HepG2 (cell line): Measurements from ENCODE around the gene CIROP. TPM values are rescaled to one million over a fixed set of nuclear protein-coding genes. Genes with fewer than 3 reads are reported as not detected.

ENCODE experiments used
- FOXP1 ChIP-seq, 2 experiments: fragments of 450-650 bp in 1 of 2; IDR thresholded peaks; 2 replicates each; pipeline ENCODE4 v1.6.1; 2017 to 2018; ENCODE audit warnings: antibody characterized with exemption in 1 of 2
- KAT7 ChIP-seq: IDR thresholded peaks from 2 replicates; pipeline ENCODE4 v1.6.1; 2018; ENCODE audit warnings: borderline replicate concordance, missing compliant biosample characterization
- KLF12 ChIP-seq: sonication (generic); formaldehyde crosslinking; IDR thresholded peaks from 2 replicates; pipeline ENCODE4 v1.4.0; 2020; ENCODE audit warnings: missing genetic modification reagents, borderline replicate concordance
- RORA ChIP-seq: sonication (generic); formaldehyde crosslinking; IDR thresholded peaks from 2 replicates; pipeline ENCODE4 v1.5.0; 2020; ENCODE audit warnings: mild to moderate bottlenecking, missing genetic modification reagents, moderate library complexity
- SKIL ChIP-seq: sonication (generic); formaldehyde crosslinking; IDR thresholded peaks from 2 replicates; pipeline ENCODE4 v1.8.0; 2022; ENCODE audit warnings: missing genetic modification reagents, mild to moderate bottlenecking, moderate library complexity, borderline replicate concordance
- SMAD9 ChIP-seq: sonication (generic); formaldehyde crosslinking; IDR thresholded peaks from 2 replicates; pipeline ENCODE4 v1.5.1; 2020; ENCODE audit warnings: mild to moderate bottlenecking, missing genetic modification reagents
- SNAPC2 ChIP-seq: sonication (generic); formaldehyde crosslinking; IDR thresholded peaks from 2 replicates; pipeline ENCODE4 v1.8.1; 2022; ENCODE audit warnings: mild to moderate bottlenecking, missing genetic modification reagents
- STAT5B ChIP-seq: sonication (generic); formaldehyde crosslinking; IDR thresholded peaks from 2 replicates; pipeline ENCODE4 v1.4.0; 2020; ENCODE audit warnings: missing genetic modification reagents
- ZBTB1 ChIP-seq: sonication (generic); formaldehyde crosslinking; IDR thresholded peaks from 2 replicates; pipeline ENCODE4 v1.4.0; 2020; ENCODE audit warnings: missing genetic modification reagents, borderline replicate concordance
- ZFP90 ChIP-seq: sonication (generic); formaldehyde crosslinking; IDR thresholded peaks from 2 replicates; pipeline ENCODE4 v1.8.0; 2022; ENCODE audit warnings: missing genetic modification reagents, mild to moderate bottlenecking, inconsistent platforms, borderline replicate concordance
- ZFP91 ChIP-seq: sonication (generic); formaldehyde crosslinking; IDR thresholded peaks from 2 replicates; pipeline ENCODE4 v1.9.0; 2022; ENCODE audit warnings: missing genetic modification reagents, mild to moderate bottlenecking, borderline replicate concordance
- ZNF709 ChIP-seq: sonication (generic); formaldehyde crosslinking; IDR thresholded peaks from 2 replicates; pipeline ENCODE4 v1.5.0; 2020; ENCODE audit warnings: mild to moderate bottlenecking, missing genetic modification reagents
- ZNF782 ChIP-seq: sonication (generic); formaldehyde crosslinking; IDR thresholded peaks from 2 replicates; pipeline ENCODE4 v1.4.0; 2020; ENCODE audit warnings: missing genetic modification reagents, mild to moderate bottlenecking, borderline replicate concordance
- polyA plus RNA-seq, 8 experiments: library from polyadenylated mRNA; depleted of rRNA in 3 of 8; stranded (reverse) in 7 of 8; unstranded in 1 of 8; fragments of >200 nt; fragmentation: Illumina TruSeq in 4 of 8; extraction: Trizol in 4 of 8; gene quantifications; 2 replicates each; pipeline versions ENCODE4 v1.2.1 to v1.2.3, GENCODE V29; 2011 to 2016; ENCODE audit warnings: low read depth in 4 of 8, missing spikeins in 1 of 8, mixed read lengths in 1 of 8; ENCODE audit not compliant: insufficient read depth in 1 of 8
- total RNA-seq, 5 experiments: library from RNA; depleted of rRNA; stranded (reverse); fragments of >200 nt; fragmentation: Illumina TruSeq; extraction: Trizol; gene quantifications; 2 replicates each; pipeline ENCODE4 v1.2.3, GENCODE V29; 2016; ENCODE audit warnings: low read depth in 1 of 5
- TF ChIP-seq, protein P1 (sequence below): IDR thresholded peaks from 2 replicates; pipeline ENCODE4 v1.6.1; 2012; ENCODE audit warnings: low read depth, low read length, improper control_type of control experiment
- TF ChIP-seq, protein P2 (sequence below): sonication (generic); formaldehyde crosslinking; IDR thresholded peaks from 2 replicates; pipeline ENCODE4 v1.4.0; 2020; ENCODE audit warnings: mild to moderate bottlenecking, missing genetic modification reagents

Gene CIROP
- total and polyA plus RNA-seq, 2 of the 13 experiments (the other 11 are each of a cell fraction or from before 2014, with no cell fraction given): 0.07 TPM; not detected in 1

- TF ChIP-seq, protein P1, sequence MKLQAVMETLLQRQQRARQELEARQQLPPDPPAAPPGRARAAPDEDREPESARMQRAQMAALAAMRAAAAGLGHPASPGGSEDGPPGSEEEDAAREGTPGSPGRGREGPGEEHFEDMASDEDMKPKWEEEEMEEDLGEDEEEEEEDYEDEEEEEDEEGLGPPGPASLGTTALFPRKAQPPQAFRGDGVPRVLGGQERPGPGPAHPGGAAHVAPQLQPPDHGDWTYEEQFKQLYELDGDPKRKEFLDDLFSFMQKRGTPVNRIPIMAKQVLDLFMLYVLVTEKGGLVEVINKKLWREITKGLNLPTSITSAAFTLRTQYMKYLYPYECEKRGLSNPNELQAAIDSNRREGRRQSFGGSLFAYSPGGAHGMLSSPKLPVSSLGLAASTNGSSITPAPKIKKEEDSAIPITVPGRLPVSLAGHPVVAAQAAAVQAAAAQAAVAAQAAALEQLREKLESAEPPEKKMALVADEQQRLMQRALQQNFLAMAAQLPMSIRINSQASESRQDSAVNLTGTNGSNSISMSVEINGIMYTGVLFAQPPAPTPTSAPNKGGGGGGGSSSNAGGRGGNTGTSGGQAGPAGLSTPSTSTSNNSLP: peak; percentile 58; the same call in 1 of the 2 replicates
- TF ChIP-seq STAT5B (CRISPR knock-in tag) (0 out of 2 replicates have a peak, but pooled peaks have one; percentile 46), ZNF782 (CRISPR knock-in tag) (no peak), ZFP91 (peak; percentile 39; the same call in 1 of the 2 replicates), ZBTB1 (CRISPR knock-in tag) (no peak), SNAPC2 (CRISPR knock-in tag) (peak; percentile 87; the same call in 1 of the 2 replicates), RORA (no peak), SMAD9 (CRISPR knock-in tag) (no peak), FOXP1 (IDR thresholded peaks at IDR 0.05) (no peak), FOXP1 (CRISPR knock-in tag; IDR thresholded peaks at IDR 0.05) (no peak), ZFP90 (peak; percentile 91; the same call in 1 of the 2 replicates), KAT7 (CRISPR knock-in tag) (no peak), SKIL (CRISPR knock-in tag) (no peak), ZNF709 (CRISPR knock-in tag) (0 out of 2 replicates have a peak, but pooled peaks have one; percentile 56), KLF12 (CRISPR knock-in tag) (no peak; the same call in 1 of the 2 replicates)
- TF ChIP-seq, protein P2, sequence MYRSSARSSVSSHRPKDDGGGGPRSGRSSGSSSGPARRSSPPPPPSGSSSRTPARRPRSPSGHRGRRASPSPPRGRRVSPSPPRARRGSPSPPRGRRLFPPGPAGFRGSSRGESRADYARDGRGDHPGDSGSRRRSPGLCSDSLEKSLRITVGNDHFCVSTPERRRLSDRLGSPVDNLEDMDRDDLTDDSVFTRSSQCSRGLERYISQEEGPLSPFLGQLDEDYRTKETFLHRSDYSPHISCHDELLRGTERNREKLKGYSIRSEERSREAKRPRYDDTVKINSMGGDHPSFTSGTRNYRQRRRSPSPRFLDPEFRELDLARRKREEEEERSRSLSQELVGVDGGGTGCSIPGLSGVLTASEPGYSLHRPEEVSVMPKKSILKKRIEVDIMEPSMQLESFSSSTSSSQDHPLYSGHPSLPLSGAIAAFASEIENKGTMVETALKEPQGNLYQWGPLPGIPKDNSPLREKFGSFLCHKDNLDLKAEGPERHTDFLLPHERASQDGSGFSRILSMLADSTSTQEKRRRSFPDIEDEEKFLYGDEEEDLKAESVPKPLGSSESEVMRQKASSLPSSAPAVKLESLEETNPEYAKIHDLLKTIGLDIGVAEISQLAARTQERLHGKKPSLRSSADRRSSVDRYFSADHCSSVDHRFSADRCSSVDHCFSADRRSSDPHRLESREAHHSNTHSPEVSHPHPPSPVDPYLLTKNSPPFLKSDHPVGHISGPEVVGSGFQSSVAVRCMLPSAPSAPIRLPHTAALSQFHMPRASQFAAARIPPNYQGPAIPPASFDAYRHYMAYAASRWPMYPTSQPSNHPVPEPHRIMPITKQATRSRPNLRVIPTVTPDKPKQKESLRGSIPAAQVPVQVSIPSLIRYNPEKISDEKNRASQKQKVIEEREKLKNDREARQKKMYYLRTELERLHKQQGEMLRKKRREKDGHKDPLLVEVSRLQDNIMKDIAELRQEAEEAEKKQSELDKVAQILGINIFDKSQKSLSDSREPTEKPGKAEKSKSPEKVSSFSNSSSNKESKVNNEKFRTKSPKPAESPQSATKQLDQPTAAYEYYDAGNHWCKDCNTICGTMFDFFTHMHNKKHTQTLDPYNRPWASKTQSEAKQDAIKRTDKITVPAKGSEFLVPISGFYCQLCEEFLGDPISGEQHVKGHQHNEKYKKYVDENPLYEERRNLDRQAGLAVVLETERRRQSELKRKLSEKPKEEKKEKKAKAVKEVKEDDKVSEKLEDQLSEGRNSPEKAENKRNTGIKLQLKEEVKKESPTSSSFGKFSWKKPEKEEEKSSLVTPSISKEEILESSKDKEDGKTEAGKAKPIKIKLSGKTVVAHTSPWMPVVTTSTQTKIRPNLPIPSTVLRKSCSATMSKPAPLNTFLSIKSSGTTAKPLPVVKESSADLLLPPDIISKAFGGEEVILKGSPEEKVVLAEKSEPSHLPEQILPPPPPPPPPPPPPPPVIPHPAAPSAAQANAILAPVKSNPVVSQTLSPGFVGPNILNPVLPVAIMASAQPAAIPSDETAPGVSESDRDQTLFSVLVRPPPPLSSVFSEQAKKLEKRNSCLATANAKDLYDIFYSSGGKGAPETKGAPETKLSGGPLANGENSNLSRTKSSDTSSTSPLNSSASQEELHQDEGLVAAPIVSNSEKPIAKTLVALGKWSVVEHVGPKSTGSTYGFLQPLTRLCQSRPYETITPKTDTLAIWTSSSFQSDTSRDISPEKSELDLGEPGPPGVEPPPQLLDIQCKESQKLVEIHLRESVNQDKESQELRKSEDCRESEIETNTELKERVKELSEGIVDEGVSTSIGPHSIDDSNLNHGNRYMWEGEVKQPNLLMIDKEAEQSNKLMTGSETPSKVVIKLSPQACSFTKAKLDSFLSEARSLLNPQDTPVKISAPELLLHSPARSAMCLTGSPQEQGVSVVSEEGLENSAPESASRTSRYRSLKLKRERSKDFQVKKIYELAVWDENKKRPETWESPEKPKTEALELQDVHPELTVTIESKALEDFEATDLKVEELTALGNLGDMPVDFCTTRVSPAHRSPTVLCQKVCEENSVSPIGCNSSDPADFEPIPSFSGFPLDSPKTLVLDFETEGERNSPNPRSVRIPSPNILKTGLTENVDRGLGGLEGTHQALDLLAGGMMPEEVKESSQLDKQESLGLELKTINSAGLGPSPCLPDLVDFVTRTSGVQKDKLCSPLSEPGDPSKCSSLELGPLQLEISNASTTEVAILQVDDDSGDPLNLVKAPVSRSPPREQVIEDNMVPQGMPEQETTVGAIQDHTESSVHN (CRISPR knock-in tag): no peak; the same call in 1 of the 2 replicates
These were observed 35.9 kb downstream of the CIROP start (continued) for GRCh38 chr14:23068789-23069412.
